HG02885 (cell line): ENCODE measurements around the gene WDFY4.
A peak's percentile ranks its signal among the peaks of the same experiment; 100 is the strongest.
"Not testable (repeated sequence)": the region's sequence is repeated elsewhere in the genome, so short reads cannot be mapped to it uniquely, and the experiment has no call there.

Experiments
- ATAC-seq: cut with Tn5 transposase; IDR thresholded peaks from one replicate; pipeline ENCODE4 v1.9.1; 2021; ENCODE audit warnings: mild to moderate bottlenecking; ENCODE audit not compliant: unreplicated experiment, poor library complexity

The WDFY4 gene, protein sequence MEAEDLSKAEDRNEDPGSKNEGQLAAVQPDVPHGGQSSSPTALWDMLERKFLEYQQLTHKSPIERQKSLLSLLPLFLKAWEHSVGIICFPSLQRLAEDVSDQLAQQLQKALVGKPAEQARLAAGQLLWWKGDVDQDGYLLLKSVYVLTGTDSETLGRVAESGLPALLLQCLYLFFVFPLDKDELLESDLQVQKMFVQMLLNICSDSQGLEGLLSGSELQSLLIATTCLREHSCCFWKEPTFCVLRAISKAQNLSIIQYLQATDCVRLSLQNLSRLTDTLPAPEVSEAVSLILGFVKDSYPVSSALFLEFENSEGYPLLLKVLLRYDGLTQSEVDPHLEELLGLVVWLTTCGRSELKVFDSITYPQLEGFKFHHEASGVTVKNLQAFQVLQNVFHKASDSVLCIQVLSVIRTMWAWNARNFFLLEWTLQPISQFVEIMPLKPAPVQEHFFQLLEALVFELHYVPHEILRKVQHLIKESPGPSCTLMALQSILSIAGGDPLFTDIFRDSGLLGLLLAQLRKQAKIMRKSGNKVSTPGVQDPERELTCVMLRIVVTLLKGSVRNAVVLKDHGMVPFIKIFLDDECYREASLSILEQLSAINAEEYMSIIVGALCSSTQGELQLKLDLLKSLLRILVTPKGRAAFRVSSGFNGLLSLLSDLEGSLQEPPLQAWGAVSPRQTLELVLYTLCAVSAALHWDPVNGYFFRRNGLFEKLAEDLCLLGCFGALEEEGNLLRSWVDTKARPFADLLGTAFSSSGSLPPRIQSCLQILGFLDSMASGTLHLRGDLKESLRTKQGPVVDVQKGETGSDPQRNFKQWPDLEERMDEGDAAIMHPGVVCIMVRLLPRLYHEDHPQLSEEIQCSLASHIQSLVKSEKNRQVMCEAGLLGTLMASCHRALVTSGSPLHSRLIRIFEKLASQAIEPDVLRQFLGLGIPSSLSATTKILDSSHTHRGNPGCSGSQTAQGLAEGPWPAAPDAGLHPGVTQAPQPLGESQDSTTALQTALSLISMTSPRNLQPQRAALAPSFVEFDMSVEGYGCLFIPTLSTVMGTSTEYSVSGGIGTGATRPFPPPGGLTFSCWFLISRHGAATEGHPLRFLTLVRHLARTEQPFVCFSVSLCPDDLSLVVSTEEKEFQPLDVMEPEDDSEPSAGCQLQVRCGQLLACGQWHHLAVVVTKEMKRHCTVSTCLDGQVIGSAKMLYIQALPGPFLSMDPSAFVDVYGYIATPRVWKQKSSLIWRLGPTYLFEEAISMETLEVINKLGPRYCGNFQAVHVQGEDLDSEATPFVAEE (N-terminal part only)

GRCh38 chr10:48684792-48685623 is at the start of gene WDFY4:
Gene WDFY4, plus strand, starts transcription at chr10:48684873. Its CDS starts 24,860 bp downstream, at chr10:48709733.
- peak; percentile 72 for ATAC-seq

GRCh38 chr10:48634984-48635557 is 49.6 kb upstream of the WDFY4 start:
- ATAC-seq: no peak

DNA sequence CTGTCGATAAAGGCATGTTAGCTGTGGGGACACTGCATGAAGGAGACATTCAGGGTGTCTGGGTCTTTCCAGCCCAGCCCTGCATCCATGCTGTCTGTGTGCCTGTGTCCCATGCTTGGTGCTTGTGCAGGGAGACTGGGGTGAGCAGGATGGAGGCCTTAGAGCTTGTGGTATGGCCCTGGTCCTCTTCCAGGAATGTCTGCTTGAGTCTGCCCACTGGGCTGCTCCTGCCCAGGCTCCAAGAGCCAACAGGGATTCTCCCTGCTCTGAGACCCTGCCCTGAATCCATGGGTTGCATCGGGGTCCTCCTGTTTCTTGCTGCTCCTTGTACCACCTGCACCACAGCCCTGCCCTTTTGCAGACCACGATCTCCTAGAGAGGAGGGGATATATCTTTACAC is 48.4 kb upstream of the WDFY4 start:
- ATAC-seq: no peak

GRCh38 chr10:48636901-48637300 is 47.8 kb upstream of the WDFY4 start:
- ATAC-seq: no peak

- ATAC-seq: no peak
These were observed 46.5 kb upstream of the WDFY4 start for GRCh38 chr10:48638158-48638557.

DNA sequence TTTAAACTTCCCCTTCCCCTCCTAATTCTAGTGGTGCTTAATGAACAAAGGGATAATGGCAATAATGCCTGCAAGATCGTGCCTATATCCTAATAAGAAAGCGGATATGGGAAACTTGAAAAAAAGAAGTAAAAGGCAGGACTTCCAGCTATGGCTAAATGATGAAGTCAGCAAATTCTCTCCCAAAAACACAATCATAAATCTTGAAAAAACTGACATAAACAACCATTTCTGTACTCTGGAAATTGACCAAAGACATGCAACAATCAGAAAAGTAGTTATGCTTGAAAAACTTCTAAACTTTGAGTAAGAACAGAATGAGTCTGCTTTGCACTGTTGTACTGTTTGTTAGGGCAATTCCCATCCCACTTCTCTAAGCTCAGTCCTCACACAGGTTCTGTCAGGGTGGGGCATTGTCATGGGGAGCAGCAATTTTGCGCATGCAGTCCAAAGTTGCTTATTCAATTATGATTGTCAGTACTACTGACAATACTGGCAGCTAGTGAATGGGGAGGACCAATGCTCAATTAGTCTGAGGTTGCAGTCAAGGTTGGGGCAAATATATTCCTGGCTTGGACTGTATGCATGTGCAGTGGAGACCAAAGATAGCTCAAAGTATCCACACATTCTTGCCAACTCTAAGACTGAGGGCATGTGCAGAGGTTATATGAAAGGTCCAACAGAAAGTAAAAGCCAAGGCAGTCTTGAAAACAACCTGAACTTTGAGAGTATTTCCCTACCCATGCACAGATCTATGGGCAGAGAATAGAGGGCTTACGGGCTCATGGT is 45.7 kb upstream of the WDFY4 start:
- ATAC-seq: no peak

DNA sequence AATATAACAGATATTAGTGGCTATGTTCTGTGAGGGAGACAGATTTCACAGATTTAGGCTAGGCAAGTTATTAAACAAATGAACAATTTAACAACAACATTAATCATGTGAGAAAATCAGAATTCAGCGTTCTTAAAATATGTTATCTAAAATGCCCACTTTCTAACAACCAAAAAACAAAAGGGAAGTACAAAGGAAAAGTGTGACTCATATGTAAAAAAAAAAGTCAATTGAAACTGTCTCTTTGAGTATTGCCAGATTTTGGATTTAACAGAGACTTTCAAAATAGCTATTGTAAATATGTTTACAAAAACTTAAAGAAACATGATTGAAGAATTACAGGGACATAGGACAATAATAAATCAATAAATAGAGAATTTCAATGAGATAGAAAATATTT is 45.0 kb upstream of the WDFY4 start:
- ATAC-seq: no peak

DNA sequence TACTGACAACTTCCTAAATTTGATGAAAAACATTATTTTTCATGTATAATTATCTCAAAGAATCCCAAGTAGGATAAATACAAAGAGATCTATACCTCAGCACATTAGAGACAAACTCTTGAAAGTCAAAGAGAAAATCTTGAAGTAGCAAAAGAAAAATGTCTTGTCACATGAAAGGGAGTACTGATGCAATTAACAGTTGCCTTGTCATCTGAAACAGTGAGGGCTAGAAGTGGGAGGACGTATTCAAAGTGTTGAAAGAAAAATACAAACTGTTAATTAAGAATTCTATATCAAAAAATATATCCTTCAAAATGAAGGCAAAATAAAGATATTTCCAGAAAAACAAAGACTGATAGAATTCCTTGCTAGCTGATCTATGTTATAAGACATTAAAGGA is 44.3 kb upstream of the WDFY4 start:
- no peak for ATAC-seq

DNA sequence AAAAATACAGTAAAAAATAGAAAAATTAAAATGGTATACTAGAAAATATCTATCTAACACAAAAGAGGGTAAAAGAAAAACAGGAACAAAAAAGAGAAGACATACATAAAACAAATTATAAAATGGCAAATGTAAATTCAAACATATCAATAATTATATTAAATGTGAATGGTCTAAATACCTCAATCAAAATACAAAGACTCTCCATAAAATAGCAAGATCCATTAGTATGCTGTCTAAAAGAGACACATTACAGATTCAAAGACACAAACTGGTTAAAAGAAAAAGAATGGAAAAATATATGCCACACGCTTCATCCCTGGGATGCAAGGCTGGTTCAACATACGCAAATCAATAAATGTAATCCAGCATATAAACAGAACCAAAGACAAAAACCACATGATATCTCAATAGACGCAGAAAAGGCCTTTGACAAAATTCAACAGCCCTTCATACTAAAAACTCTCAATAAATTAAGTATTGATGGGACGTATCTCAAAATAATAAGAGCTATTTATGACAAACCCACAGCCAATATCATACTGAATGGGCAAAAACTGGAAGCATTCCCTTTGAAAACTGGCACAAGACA is 43.5 kb upstream of the WDFY4 start:
- ATAC-seq: not testable (repeated sequence)

GRCh38 chr10:48645600-48645999 is 39.1 kb upstream of the WDFY4 start:
- ATAC-seq: no peak

DNA sequence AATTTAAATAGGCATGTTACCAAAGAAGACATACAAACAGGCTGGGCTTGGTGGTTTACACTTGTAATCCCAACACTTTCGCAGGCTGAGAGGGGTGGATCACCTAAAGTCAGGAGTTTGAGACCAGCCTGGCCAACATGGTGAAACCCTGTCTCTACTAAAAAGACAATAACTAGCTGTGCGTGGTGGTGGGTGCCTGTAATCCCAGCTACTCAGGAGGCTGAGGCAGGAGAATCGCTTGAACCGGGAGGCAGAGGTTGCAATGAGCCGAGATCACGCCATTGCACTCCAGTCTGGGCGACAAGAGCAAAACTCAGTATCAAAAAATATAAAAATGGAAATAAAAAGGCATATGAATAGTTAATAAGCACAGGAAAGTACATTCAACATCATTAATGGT is 37.6 kb upstream of the WDFY4 start:
- ATAC-seq: not testable (repeated sequence)

- ATAC-seq: no peak
These were observed 36.3 kb upstream of the WDFY4 start for GRCh38 chr10:48648172-48648942.

DNA sequence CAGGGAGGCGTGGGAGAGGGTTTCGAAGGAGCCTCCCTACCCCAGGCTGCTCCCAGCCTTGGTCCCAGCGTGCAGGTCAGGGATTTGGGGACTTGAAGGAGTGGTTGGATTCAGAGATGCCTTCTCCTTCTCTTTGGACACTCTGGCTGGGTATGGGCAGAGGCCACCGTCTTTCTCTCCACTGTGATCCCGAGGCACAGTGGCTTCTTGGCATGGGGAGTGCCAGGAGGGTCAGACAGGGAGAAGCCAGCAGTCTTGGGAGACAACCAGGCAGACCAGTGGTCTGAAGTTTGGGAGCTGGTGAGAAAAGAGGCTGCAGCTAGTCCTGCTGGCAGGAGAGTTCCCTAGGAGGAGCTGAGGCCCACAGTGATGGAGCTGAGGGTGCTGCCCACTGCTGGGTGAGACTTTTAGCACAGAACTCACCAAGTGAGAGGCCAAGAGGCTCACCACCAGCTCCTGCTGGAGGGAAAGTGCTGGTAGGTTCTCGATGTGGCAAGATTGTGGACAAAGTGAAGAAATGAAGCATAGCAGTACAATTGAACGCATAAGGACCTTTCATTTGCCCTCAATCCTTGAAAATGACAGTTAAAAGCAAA is 35.2 kb upstream of the WDFY4 start:
- no peak for ATAC-seq

- ATAC-seq: no peak
These were observed 33.4 kb upstream of the WDFY4 start for GRCh38 chr10:48651293-48651692.

DNA sequence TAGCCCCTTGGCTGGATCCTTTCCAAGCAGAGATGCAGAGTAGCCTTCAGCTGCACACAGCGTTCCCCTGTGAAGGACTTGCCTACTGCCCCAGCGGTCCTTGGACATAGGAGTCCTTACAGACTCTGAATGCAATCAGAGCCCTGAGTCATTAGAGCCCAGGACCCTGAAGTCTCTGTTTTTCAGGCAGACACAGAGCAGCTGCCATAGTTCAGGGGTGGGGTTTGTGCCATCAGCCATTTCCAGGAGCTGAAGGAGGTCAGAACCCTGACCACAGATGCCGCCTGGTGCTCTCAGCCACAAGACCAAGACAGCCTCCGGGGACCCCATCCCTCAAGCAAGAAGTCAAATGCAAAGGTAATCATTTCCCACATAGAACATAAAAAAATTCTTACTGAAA is 32.8 kb upstream of the WDFY4 start:
- no peak for ATAC-seq

DNA sequence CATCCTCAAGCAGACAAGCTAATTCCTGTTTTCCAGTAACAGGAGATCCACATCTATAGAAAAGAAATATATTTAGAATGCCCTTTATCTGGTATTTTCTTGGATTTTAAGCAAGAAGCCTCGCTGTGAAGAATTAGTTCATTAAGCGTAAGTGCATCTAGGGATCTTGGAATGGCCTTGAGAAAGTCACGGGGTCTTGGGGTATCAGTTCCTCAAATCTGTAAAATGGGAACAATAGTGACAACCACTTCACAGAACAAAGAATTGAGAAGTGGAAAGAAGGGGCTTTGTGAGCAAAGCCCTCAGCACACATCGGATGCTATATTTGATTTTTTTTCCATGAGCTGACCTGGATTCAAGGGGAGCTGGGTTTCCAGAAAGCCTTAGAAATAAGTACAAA is 32.3 kb upstream of the WDFY4 start:
- no peak for ATAC-seq

DNA sequence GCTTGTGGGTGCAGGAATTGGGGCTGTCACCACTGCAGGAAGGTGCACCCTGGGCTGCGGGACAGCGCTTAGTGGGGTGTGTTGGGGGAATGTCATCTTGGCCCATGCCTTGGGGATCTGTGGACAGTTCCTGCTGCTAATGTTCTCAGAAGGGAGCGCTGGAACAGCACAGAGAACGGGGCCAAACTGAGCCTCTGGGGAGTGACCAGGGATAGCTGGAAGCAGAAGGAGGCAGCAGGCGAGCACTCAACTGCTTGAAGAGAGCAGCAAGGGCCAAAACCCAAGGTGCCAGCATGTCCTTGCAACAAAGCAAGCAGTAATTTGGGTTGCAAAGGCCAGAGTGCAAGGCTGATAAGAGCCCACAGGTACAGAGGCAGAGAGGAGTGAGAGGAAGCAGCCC is 31.3 kb upstream of the WDFY4 start:
- no peak for ATAC-seq
